HepG2 (cell line): Measurements from ENCODE around the gene SPRED2. TPM values are rescaled to one million over a fixed set of nuclear protein-coding genes. Genes with fewer than 3 reads are reported as not detected.

Experiments
- JUNB ChIP-seq: sonication (generic); formaldehyde crosslinking; IDR thresholded peaks from 2 replicates; pipeline ENCODE4 v1.8.0; 2022; ENCODE audit warnings: missing genetic modification reagents, mild to moderate bottlenecking, borderline replicate concordance
- NFYB ChIP-seq: sonication (generic); formaldehyde crosslinking; IDR thresholded peaks from 2 replicates; pipeline ENCODE4 v1.4.0; 2020; ENCODE audit warnings: missing genetic modification reagents
- PAX8 ChIP-seq: sonication (generic); formaldehyde crosslinking; IDR thresholded peaks from 2 replicates; pipeline ENCODE4 v1.8.0; 2022; ENCODE audit warnings: mild to moderate bottlenecking, missing genetic modification reagents, borderline replicate concordance
- RBM39 ChIP-seq: fragments of 200-400 bp; formaldehyde crosslinking; IDR thresholded peaks from one replicate; pipeline ENCODE4 v1.6.1; 2018; ENCODE audit warnings: antibody characterized with exemption, mild to moderate bottlenecking, low read depth, low read length; ENCODE audit not compliant: poor library complexity, severe bottlenecking
- ZBTB7A ChIP-seq: sonication (generic); formaldehyde crosslinking; IDR thresholded peaks from 2 replicates; pipeline ENCODE4 v1.8.0; 2022; ENCODE audit warnings: mild to moderate bottlenecking, missing genetic modification reagents
- ZFX ChIP-seq: sonication (generic); formaldehyde crosslinking; IDR thresholded peaks from 2 replicates; pipeline ENCODE4 v1.4.0; 2020; ENCODE audit warnings: mild to moderate bottlenecking, low read depth, missing genetic modification reagents, moderate library complexity
- ZNF30 ChIP-seq: sonication (generic); formaldehyde crosslinking; IDR thresholded peaks from 2 replicates; pipeline ENCODE4 v1.5.0; 2020; ENCODE audit warnings: mild to moderate bottlenecking, missing genetic modification reagents
- ZNF329 ChIP-seq: sonication (generic); formaldehyde crosslinking; IDR thresholded peaks from 2 replicates; pipeline ENCODE4 v1.9.0; 2021; ENCODE audit warnings: low read depth, mild to moderate bottlenecking, missing genetic modification reagents
- ZNF432 ChIP-seq: sonication (generic); formaldehyde crosslinking; IDR thresholded peaks from 2 replicates; pipeline ENCODE4 v1.5.0; 2020; ENCODE audit warnings: missing genetic modification reagents, mild to moderate bottlenecking, borderline replicate concordance
- ZNF749 ChIP-seq: sonication (generic); formaldehyde crosslinking; IDR thresholded peaks from 2 replicates; pipeline ENCODE4 v1.8.0; 2022; ENCODE audit warnings: mild to moderate bottlenecking, missing genetic modification reagents, moderate library complexity, borderline replicate concordance
- ZNF761 ChIP-seq: sonication (generic); formaldehyde crosslinking; conservative IDR thresholded peaks from 2 replicates; pipeline ENCODE4 v1.4.0; 2020; ENCODE audit warnings: mild to moderate bottlenecking, missing genetic modification reagents
- ZSCAN21 ChIP-seq: sonication (generic); formaldehyde crosslinking; IDR thresholded peaks from 2 replicates; pipeline ENCODE4 v1.8.0; 2022; ENCODE audit warnings: mild to moderate bottlenecking, missing genetic modification reagents, moderate library complexity, borderline replicate concordance
- polyA plus RNA-seq, 8 experiments: library from polyadenylated mRNA; depleted of rRNA in 3 of 8; stranded (reverse) in 7 of 8; unstranded in 1 of 8; fragments of >200 nt; fragmentation: Illumina TruSeq in 4 of 8; extraction: Trizol in 4 of 8; gene quantifications; 2 replicates each; pipeline versions ENCODE4 v1.2.1 to v1.2.3, GENCODE V29; 2011 to 2016; ENCODE audit warnings: low read depth in 4 of 8, missing spikeins in 1 of 8, mixed read lengths in 1 of 8; ENCODE audit not compliant: insufficient read depth in 1 of 8
- total RNA-seq, 5 experiments: library from RNA; depleted of rRNA; stranded (reverse); fragments of >200 nt; fragmentation: Illumina TruSeq; extraction: Trizol; gene quantifications; 2 replicates each; pipeline ENCODE4 v1.2.3, GENCODE V29; 2016; ENCODE audit warnings: low read depth in 1 of 5
- TF ChIP-seq, protein P1 (sequence below): sonication (generic); formaldehyde crosslinking; IDR thresholded peaks from 2 replicates; pipeline ENCODE4 v1.5.0; 2020; ENCODE audit warnings: mild to moderate bottlenecking, missing genetic modification reagents, borderline replicate concordance
- TF ChIP-seq, protein P2 (sequence below): sonication (generic); formaldehyde crosslinking; IDR thresholded peaks from 2 replicates; pipeline ENCODE4 v1.4.0; 2020; ENCODE audit warnings: mild to moderate bottlenecking, missing genetic modification reagents
- TF ChIP-seq, protein P3 (sequence below): sonication (generic); formaldehyde crosslinking; IDR thresholded peaks from 2 replicates; pipeline ENCODE4 v1.4.0; 2020; ENCODE audit warnings: mild to moderate bottlenecking, missing genetic modification reagents

Gene SPRED2
- total and polyA plus RNA-seq, 2 of the 13 experiments (the other 11 are each of a cell fraction or from before 2014, with no cell fraction given), result 13.0 to 37.0 TPM

GRCh38 chr2:65300761-65301711 is 131.4 kb downstream of the SPRED2 start (continued):
- TF ChIP-seq, protein P1, sequence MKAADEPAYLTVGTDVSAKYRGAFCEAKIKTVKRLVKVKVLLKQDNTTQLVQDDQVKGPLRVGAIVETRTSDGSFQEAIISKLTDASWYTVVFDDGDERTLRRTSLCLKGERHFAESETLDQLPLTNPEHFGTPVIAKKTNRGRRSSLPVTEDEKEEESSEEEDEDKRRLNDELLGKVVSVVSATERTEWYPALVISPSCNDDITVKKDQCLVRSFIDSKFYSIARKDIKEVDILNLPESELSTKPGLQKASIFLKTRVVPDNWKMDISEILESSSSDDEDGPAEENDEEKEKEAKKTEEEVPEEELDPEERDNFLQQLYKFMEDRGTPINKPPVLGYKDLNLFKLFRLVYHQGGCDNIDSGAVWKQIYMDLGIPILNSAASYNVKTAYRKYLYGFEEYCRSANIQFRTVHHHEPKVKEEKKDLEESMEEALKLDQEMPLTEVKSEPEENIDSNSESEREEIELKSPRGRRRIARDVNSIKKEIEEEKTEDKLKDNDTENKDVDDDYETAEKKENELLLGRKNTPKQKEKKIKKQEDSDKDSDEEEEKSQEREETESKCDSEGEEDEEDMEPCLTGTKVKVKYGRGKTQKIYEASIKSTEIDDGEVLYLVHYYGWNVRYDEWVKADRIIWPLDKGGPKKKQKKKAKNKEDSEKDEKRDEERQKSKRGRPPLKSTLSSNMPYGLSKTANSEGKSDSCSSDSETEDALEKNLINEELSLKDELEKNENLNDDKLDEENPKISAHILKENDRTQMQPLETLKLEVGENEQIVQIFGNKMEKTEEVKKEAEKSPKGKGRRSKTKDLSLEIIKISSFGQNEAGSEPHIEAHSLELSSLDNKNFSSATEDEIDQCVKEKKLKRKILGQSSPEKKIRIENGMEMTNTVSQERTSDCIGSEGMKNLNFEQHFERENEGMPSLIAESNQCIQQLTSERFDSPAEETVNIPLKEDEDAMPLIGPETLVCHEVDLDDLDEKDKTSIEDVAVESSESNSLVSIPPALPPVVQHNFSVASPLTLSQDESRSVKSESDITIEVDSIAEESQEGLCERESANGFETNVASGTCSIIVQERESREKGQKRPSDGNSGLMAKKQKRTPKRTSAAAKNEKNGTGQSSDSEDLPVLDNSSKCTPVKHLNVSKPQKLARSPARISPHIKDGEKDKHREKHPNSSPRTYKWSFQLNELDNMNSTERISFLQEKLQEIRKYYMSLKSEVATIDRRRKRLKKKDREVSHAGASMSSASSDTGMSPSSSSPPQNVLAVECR (CRISPR knock-in tag), result peak; percentile 75; the same call in 1 of the 2 replicates
- no peak for TF ChIP-seq PAX8 (CRISPR knock-in tag)
- TF ChIP-seq ZNF761 (CRISPR knock-in tag), result 0 out of 2 replicates have a peak, but pooled peaks have one; percentile 59
- TF ChIP-seq, protein P2, sequence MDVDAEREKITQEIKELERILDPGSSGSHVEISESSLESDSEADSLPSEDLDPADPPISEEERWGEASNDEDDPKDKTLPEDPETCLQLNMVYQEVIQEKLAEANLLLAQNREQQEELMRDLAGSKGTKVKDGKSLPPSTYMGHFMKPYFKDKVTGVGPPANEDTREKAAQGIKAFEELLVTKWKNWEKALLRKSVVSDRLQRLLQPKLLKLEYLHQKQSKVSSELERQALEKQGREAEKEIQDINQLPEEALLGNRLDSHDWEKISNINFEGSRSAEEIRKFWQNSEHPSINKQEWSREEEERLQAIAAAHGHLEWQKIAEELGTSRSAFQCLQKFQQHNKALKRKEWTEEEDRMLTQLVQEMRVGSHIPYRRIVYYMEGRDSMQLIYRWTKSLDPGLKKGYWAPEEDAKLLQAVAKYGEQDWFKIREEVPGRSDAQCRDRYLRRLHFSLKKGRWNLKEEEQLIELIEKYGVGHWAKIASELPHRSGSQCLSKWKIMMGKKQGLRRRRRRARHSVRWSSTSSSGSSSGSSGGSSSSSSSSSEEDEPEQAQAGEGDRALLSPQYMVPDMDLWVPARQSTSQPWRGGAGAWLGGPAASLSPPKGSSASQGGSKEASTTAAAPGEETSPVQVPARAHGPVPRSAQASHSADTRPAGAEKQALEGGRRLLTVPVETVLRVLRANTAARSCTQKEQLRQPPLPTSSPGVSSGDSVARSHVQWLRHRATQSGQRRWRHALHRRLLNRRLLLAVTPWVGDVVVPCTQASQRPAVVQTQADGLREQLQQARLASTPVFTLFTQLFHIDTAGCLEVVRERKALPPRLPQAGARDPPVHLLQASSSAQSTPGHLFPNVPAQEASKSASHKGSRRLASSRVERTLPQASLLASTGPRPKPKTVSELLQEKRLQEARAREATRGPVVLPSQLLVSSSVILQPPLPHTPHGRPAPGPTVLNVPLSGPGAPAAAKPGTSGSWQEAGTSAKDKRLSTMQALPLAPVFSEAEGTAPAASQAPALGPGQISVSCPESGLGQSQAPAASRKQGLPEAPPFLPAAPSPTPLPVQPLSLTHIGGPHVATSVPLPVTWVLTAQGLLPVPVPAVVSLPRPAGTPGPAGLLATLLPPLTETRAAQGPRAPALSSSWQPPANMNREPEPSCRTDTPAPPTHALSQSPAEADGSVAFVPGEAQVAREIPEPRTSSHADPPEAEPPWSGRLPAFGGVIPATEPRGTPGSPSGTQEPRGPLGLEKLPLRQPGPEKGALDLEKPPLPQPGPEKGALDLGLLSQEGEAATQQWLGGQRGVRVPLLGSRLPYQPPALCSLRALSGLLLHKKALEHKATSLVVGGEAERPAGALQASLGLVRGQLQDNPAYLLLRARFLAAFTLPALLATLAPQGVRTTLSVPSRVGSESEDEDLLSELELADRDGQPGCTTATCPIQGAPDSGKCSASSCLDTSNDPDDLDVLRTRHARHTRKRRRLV (CRISPR knock-in tag), result no peak
- TF ChIP-seq RBM39, result peak; percentile 34
- TF ChIP-seq ZNF30 (CRISPR knock-in tag), result 0 out of 2 replicates have a peak, but pooled peaks have one; percentile 27
- TF ChIP-seq, protein P3, sequence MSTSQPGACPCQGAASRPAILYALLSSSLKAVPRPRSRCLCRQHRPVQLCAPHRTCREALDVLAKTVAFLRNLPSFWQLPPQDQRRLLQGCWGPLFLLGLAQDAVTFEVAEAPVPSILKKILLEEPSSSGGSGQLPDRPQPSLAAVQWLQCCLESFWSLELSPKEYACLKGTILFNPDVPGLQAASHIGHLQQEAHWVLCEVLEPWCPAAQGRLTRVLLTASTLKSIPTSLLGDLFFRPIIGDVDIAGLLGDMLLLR, result no peak
- no peak; the same call in 1 of the 2 replicates for TF ChIP-seq ZNF329 (CRISPR knock-in tag)
- peak; percentile 89 for TF ChIP-seq ZFX (CRISPR knock-in tag)
- TF ChIP-seq ZBTB7A, result no peak
- TF ChIP-seq JUNB (CRISPR knock-in tag), result no peak
- TF ChIP-seq ZNF749 (CRISPR knock-in tag), result peak; percentile 63; the same call in 1 of the 2 replicates
- 0 out of 2 replicates have a peak, but pooled peaks have one; percentile 7 for TF ChIP-seq NFYB (CRISPR knock-in tag)
- TF ChIP-seq ZSCAN21 (CRISPR knock-in tag), result peak; percentile 64; the same call in 1 of the 2 replicates
- TF ChIP-seq ZNF432, result no peak
